ENCODE data around the gene PADI2. TPM values are rescaled to one million over a fixed set of nuclear protein-coding genes. Genes with fewer than 3 reads are reported as not detected.

PADI2 gene
- total RNA-seq, 2 experiments from 2014 or later, result 0.08 TPM; not detected in 1

DNA sequence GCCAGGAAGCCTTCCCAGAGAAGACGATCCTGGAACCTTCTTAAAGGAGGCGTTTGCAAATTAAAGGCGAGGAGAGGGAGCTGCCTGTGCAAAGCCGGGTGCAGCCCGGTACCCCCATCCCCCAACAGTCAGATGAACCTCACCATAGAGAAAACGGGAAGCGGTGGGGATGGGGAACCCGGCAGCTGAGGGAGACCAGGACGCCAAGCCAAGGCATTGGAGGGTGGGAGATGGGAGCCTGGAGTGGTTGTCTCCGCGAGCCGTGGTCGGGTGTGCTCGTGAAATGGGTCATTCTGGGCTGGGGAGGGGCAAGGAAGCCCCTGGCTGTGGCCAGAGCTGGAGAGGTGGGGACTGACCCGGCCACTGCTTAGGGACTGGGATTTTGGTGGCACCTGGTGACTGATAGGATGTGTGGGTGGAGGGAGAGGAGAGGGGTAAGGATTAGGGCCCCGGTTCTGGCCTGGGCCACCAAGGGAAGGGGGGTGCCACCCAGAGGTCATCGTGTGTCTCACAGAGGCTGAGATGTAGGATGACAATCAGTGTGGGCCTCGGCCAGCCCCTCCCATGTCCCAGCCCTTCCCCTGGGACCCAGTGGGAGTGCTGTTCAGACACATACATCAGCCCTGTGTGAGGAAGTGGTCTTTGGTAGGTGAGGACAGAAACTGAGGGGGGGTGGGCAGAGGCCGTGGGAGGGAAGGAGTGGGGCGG lies 676 bp upstream of the PADI2 start:
- peaks cover 16% of the 10 kb centered on the region for H3K4me1 ChIP-seq (ENCODE audit: insufficient read depth, low read length, poor library complexity, severe bottlenecking)
- TF ChIP-seq EZH2phosphoT487 (IDR thresholded peaks at IDR 0.05; ENCODE audit: borderline replicate concordance, low read depth, low read length), result no peak
- TF ChIP-seq, protein P1, sequence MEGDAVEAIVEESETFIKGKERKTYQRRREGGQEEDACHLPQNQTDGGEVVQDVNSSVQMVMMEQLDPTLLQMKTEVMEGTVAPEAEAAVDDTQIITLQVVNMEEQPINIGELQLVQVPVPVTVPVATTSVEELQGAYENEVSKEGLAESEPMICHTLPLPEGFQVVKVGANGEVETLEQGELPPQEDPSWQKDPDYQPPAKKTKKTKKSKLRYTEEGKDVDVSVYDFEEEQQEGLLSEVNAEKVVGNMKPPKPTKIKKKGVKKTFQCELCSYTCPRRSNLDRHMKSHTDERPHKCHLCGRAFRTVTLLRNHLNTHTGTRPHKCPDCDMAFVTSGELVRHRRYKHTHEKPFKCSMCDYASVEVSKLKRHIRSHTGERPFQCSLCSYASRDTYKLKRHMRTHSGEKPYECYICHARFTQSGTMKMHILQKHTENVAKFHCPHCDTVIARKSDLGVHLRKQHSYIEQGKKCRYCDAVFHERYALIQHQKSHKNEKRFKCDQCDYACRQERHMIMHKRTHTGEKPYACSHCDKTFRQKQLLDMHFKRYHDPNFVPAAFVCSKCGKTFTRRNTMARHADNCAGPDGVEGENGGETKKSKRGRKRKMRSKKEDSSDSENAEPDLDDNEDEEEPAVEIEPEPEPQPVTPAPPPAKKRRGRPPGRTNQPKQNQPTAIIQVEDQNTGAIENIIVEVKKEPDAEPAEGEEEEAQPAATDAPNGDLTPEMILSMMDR (conservative IDR thresholded peaks at IDR 0.05; ENCODE audit: low read length), result peak; percentile 25; the same call in 1 of the 2 replicates
- H3K4me3 ChIP-seq (ENCODE audit: low read depth, low read length, poor library complexity, severe bottlenecking), result peak overlapping the region; percentile 38
- H2AFZ ChIP-seq (ENCODE audit: low read length), result peak overlapping the region; percentile 18; the same call in 1 of the 2 replicates
- intact Hi-C loops (cut with micrococcal nuclease; ENCODE audit: unreplicated experiment), result loop anchor here (5.0 kb wide), 1 partner anchor 58 kb away; no protein-coding TSS in a partner anchor
- no peaks in the 10 kb centered on the region for H3K79me2 ChIP-seq (ENCODE audit: insufficient read depth, low read depth, low read length)
- no peaks in the 10 kb centered on the region for H3K36me3 ChIP-seq (ENCODE audit: insufficient read depth, low read length)
- BruUV-seq (replicated peaks), result no TSS peak
- ChIA-PET CTCF (ENCODE audit: unreplicated experiment) (no interaction called here), POLR2A (no interaction called here)
- peak; percentile 36 for DNase-seq (ENCODE audit: low spot score)
- no peak overlapping the region for H3K27ac ChIP-seq (ENCODE audit: low read depth, low read length, poor library complexity, severe bottlenecking)
- no peaks in the 10 kb centered on the region for H3K9me3 ChIP-seq (ENCODE audit: low read length)
- peak overlapping the region; percentile 48 for H3K4me2 ChIP-seq (ENCODE audit: low read length)
- H4K20me1 ChIP-seq (ENCODE audit: insufficient read depth, low read length), result no peaks in the 10 kb centered on the region
- no peaks in the 10 kb centered on the region for H3K9me2 ChIP-seq (ENCODE audit: insufficient read depth, low read length)

DNA sequence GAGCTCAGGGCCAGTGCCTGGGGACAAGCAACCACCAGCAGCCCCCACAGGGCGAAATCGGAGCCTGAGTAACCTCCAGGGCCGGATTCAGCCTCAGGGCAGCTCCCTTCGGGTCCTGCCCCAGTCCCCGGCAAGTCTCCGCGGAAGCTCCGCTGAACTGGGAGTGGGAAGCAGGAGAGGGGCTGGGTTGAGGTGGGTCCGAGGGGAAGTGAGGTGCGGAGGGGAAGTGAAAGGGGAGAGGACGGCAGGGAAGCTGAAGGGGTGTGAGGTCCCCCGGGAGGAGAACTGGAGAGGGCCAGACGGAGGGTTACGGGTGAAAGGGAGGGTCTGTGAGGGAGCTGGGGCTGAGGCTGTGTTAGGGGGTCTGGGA lies 560 bp downstream of the PADI2 start:
- H3K4me2 ChIP-seq (ENCODE audit: low read length), result peak overlapping the region; percentile 48; the same call in 1 of the 2 replicates
- intact Hi-C loops (cut with micrococcal nuclease; ENCODE audit: unreplicated experiment), result no loop called here
- H3K9me3 ChIP-seq (ENCODE audit: low read length), result no peaks in the 10 kb centered on the region
- no peaks in the 10 kb centered on the region for H4K20me1 ChIP-seq (ENCODE audit: insufficient read depth, low read length)
- no peak for DNase-seq (ENCODE audit: low spot score)
- H2AFZ ChIP-seq (ENCODE audit: low read length), result no peak overlapping the region
- ChIA-PET POLR2A (interaction anchor here (0.6 kb wide), 1 partner anchor 201 kb away, joined by 3 read pairs; no protein-coding TSS in a partner anchor), CTCF (ENCODE audit: unreplicated experiment) (no interaction called here)
- TF ChIP-seq EZH2phosphoT487 (IDR thresholded peaks at IDR 0.05; ENCODE audit: borderline replicate concordance, low read depth, low read length), result no peak
- no peaks in the 10 kb centered on the region for H3K79me2 ChIP-seq (ENCODE audit: insufficient read depth, low read depth, low read length)
- H3K9me2 ChIP-seq (ENCODE audit: insufficient read depth, low read length), result no peaks in the 10 kb centered on the region
- no peaks in the 10 kb centered on the region for H3K36me3 ChIP-seq (ENCODE audit: insufficient read depth, low read length)
- no peak overlapping the region for H3K27ac ChIP-seq (ENCODE audit: low read depth, low read length, poor library complexity, severe bottlenecking)
- peak overlapping the region; percentile 38 for H3K4me3 ChIP-seq (ENCODE audit: low read depth, low read length, poor library complexity, severe bottlenecking)
- no TSS peak for BruUV-seq (replicated peaks)
- H3K4me1 ChIP-seq (ENCODE audit: insufficient read depth, low read length, poor library complexity, severe bottlenecking), result peaks cover 16% of the 10 kb centered on the region

DNA sequence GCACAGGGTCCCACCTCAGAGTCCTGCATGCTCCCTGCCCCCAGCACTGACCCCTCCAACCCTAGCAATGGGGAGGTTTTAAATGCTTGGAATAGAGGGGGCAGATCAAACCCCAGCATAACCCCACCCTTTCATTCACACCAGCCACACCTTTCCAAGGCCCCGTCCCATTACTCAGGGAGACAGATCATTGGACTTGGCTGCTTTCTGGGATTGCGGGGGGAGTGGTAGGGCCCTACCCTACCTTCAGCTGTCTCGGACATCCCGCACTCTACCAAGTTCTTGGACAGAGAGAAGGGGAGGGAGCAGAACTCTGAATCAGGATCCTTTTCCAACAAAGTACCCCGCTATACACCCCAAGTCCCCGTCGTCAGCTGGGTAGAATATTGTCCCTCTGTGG lies 983 bp downstream of the PADI2 start:
- Histone ChIP-seq H3K9me2 (ENCODE audit: insufficient read depth, low read length) (no peaks in the 10 kb centered on the region), H3K79me2 (ENCODE audit: insufficient read depth, low read depth, low read length) (no peaks in the 10 kb centered on the region), H3K4me2 (ENCODE audit: low read length) (no peak overlapping the region), H3K36me3 (ENCODE audit: insufficient read depth, low read length) (no peaks in the 10 kb centered on the region), H3K4me3 (ENCODE audit: low read depth, low read length, poor library complexity, severe bottlenecking) (no peak overlapping the region), H3K4me1 (ENCODE audit: insufficient read depth, low read length, poor library complexity, severe bottlenecking) (peaks cover 16% of the 10 kb centered on the region), H4K20me1 (ENCODE audit: insufficient read depth, low read length) (no peaks in the 10 kb centered on the region), H3K27ac (ENCODE audit: low read depth, low read length, poor library complexity, severe bottlenecking) (no peak overlapping the region), H3K9me3 (ENCODE audit: low read length) (no peaks in the 10 kb centered on the region), H2AFZ (ENCODE audit: low read length) (no peak overlapping the region)
- CTCF ChIA-PET (ENCODE audit: unreplicated experiment), result no interaction called here
- POLR2A ChIA-PET, result no interaction called here
- no peak for TF ChIP-seq EZH2phosphoT487 (IDR thresholded peaks at IDR 0.05; ENCODE audit: borderline replicate concordance, low read depth, low read length)
- TF ChIP-seq, protein P1 (conservative IDR thresholded peaks at IDR 0.05; ENCODE audit: low read length), result no peak
- BruUV-seq (replicated peaks), result no TSS peak
- no peak for DNase-seq (ENCODE audit: low spot score)
- intact Hi-C loops (cut with micrococcal nuclease; ENCODE audit: unreplicated experiment), result no loop called here

Measured in OCI-LY7 (cell line).